Neural progenitor cell (in vitro differentiated cells): Measurements from ENCODE around the gene KRT76.

ENCODE experiments used
- EZH2 ChIP-seq: fragments of 200-600 bp; sonication (generic); IDR thresholded peaks from 2 replicates; pipeline ENCODE4 v1.6.1; 2017; ENCODE audit warnings: antibody characterized with exemption, mild to moderate bottlenecking, moderate library complexity
- EZH2phosphoT487 ChIP-seq: fragments of 200-600 bp; sonication (generic); IDR thresholded peaks from 2 replicates; pipeline ENCODE4 v1.6.1; 2017; ENCODE audit warnings: antibody characterized with exemption
- TF ChIP-seq, protein P1 (sequence below): fragments of 200-600 bp; sonication (generic); IDR thresholded peaks from 2 replicates; pipeline ENCODE4 v1.5.1; 2017; ENCODE audit warnings: antibody characterized with exemption, mild to moderate bottlenecking

GRCh38 chr12:52817699-52818238 is 40.6 kb upstream of the KRT76 start:
- no peak for TF ChIP-seq EZH2phosphoT487
- TF ChIP-seq, protein P1, sequence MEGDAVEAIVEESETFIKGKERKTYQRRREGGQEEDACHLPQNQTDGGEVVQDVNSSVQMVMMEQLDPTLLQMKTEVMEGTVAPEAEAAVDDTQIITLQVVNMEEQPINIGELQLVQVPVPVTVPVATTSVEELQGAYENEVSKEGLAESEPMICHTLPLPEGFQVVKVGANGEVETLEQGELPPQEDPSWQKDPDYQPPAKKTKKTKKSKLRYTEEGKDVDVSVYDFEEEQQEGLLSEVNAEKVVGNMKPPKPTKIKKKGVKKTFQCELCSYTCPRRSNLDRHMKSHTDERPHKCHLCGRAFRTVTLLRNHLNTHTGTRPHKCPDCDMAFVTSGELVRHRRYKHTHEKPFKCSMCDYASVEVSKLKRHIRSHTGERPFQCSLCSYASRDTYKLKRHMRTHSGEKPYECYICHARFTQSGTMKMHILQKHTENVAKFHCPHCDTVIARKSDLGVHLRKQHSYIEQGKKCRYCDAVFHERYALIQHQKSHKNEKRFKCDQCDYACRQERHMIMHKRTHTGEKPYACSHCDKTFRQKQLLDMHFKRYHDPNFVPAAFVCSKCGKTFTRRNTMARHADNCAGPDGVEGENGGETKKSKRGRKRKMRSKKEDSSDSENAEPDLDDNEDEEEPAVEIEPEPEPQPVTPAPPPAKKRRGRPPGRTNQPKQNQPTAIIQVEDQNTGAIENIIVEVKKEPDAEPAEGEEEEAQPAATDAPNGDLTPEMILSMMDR = no peak
- TF ChIP-seq EZH2 = no peak
